Smooth muscle cell of trachea (primary cell): Measurements from ENCODE around the gene SF1. TPM values are rescaled to one million over a fixed set of nuclear protein-coding genes. Genes with fewer than 3 reads are reported as not detected.

Source experiments
- total RNA-seq: library from RNA; depleted of rRNA; stranded (reverse); fragments of >200 nt; gene quantifications from 2 replicates; pipeline ENCODE4 v1.2.1, GENCODE V29; 2014

The SF1 gene
- total RNA-seq = 92.8 and 106 TPM in 2 replicates

GRCh38 chr11:64778473-64779298 is at the start of gene SF1:
SF1 (minus strand) TSS chr11:64778542; CDS start chr11:64778392, 150 bp downstream.

GRCh38 chr11:64810271-64810890 is 32.0 kb upstream of the SF1 start, which contains the start of gene MEN1:
MEN1 (minus strand) TSS chr11:64810551; CDS start chr11:64810109, 442 bp downstream.

GRCh38 chr11:64803158-64803845 is 25.0 kb upstream of the SF1 start, which contains the start of gene MAP4K2:
MAP4K2 (minus strand) TSS chr11:64803214; CDS start chr11:64803149, 65 bp downstream.

GRCh38 chr11:64759722-64760719 is 18.3 kb downstream of the SF1 start, which contains the start of gene PYGM:
PYGM (minus strand) TSS chr11:64759974; CDS start chr11:64759898, 76 bp downstream.

GRCh38 chr11:64743591-64744543 is 34.5 kb downstream of the SF1 start, which contains the start of gene RASGRP2:
RASGRP2 (minus strand) TSS chr11:64744142; CDS start chr11:64742866, 1,276 bp downstream.

GRCh38 chr11:64723117-64723906 is 55.0 kb downstream of the SF1 start, which contains the start of gene NRXN2:
NRXN2 (minus strand) TSS chr11:64723197; CDS start chr11:64713699, 9,498 bp downstream.

Other genes with a start within 250 kb of the SF1 start
- not detected in 2 replicates for gene SLC22A11, start 222.6 kb downstream of the SF1 start, total RNA-seq
- gene SLC22A12, start 187.3 kb downstream of the SF1 start, total RNA-seq = not detected in 2 replicates
- 9.6 and 18.2 TPM in 2 replicates for gene NRXN2, start 55.3 kb downstream of the SF1 start, total RNA-seq
- 0.29 and 0.50 TPM in 2 replicates for gene RASGRP2, start 34.4 kb downstream of the SF1 start, total RNA-seq
- 1.3 and 2.2 TPM in 2 replicates for gene PYGM, start 18.6 kb downstream of the SF1 start, total RNA-seq
- 9.6 and 18.0 TPM in 2 replicates for gene MAP4K2, start 24.7 kb upstream of the SF1 start, total RNA-seq
- 17.3 and 32.3 TPM in 2 replicates for gene MEN1, start 32.0 kb upstream of the SF1 start, total RNA-seq
- gene CDC42BPG, start 66.1 kb upstream of the SF1 start, total RNA-seq = 0.15 and 0.33 TPM in 2 replicates
- gene EHD1, start 100.1 kb upstream of the SF1 start, total RNA-seq = 87.1 and 151 TPM in 2 replicates
- 19.6 and 20.5 TPM in 2 replicates for gene ATG2A, start 138.7 kb upstream of the SF1 start, total RNA-seq
- gene PPP2R5B, start 146.1 kb upstream of the SF1 start, total RNA-seq = 9.2 and 17.0 TPM in 2 replicates
- not detected in 2 replicates for gene GPHA2, start 157.4 kb upstream of the SF1 start, total RNA-seq
- gene MAJIN, start 193.6 kb upstream of the SF1 start, total RNA-seq = not detected in 2 replicates
- gene BATF2, start 218.4 kb upstream of the SF1 start, total RNA-seq = 1.0 and 2.5 TPM in 2 replicates
- 108 and 119 TPM in 2 replicates for gene ARL2, start 235.6 kb upstream of the SF1 start, total RNA-seq
- 12.9 and 23.5 TPM in 2 replicates for gene SNX15, start 248.9 kb upstream of the SF1 start, total RNA-seq